HFF-Myc (cell line): ENCODE measurements around the gene SCIN.
"Not testable (repeated sequence)": the region's sequence is repeated elsewhere in the genome, so short reads cannot be mapped to it uniquely, and the experiment has no call there.

Experiments used
- DNase-seq: peaks from one replicate; pipeline ENCODE4 v3.0.0-alpha.2; 2011; ENCODE audit warnings: low read depth; ENCODE audit errors: extremely low read depth
- H3K4me3 ChIP-seq: replicated peaks from 2 replicates; pipeline ENCODE4 v1.5.1; 2011; ENCODE audit warnings: low read depth, mild to moderate bottlenecking, control low read depth, low read length
- TF ChIP-seq, protein P1 (sequence below): IDR thresholded peaks from 2 replicates; pipeline ENCODE4 v1.5.1; 2012; ENCODE audit warnings: mild to moderate bottlenecking, low read depth, low read length, control low read depth; ENCODE audit errors: missing control alignments

SCIN gene

DNA sequence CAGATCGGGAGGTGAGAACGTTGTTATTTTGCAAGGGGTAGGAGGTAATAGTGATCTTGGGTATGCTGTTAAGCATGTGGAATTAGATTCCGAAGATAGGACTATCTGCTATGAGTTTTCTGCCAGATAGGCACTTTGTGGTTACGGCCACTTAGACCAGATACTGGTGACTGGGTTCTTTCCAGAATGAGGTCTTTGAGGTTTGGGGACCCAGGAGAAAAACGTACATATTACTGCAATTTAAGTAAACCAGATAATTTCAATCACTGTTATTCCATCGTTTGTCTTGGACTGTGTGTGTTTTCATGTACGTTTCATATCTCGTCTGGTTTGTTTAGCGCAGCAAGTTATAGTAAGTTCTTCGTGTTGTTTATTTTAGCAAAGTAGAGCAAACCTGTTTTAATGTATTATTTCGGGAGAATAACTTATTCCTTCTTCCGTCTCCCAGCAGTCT is 117.2 kb downstream of the SCIN start:
- H3K4me3 ChIP-seq = peak overlapping the region; percentile 84
- DNase-seq = no peak
- TF ChIP-seq, protein P1, sequence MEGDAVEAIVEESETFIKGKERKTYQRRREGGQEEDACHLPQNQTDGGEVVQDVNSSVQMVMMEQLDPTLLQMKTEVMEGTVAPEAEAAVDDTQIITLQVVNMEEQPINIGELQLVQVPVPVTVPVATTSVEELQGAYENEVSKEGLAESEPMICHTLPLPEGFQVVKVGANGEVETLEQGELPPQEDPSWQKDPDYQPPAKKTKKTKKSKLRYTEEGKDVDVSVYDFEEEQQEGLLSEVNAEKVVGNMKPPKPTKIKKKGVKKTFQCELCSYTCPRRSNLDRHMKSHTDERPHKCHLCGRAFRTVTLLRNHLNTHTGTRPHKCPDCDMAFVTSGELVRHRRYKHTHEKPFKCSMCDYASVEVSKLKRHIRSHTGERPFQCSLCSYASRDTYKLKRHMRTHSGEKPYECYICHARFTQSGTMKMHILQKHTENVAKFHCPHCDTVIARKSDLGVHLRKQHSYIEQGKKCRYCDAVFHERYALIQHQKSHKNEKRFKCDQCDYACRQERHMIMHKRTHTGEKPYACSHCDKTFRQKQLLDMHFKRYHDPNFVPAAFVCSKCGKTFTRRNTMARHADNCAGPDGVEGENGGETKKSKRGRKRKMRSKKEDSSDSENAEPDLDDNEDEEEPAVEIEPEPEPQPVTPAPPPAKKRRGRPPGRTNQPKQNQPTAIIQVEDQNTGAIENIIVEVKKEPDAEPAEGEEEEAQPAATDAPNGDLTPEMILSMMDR = no peak

DNA sequence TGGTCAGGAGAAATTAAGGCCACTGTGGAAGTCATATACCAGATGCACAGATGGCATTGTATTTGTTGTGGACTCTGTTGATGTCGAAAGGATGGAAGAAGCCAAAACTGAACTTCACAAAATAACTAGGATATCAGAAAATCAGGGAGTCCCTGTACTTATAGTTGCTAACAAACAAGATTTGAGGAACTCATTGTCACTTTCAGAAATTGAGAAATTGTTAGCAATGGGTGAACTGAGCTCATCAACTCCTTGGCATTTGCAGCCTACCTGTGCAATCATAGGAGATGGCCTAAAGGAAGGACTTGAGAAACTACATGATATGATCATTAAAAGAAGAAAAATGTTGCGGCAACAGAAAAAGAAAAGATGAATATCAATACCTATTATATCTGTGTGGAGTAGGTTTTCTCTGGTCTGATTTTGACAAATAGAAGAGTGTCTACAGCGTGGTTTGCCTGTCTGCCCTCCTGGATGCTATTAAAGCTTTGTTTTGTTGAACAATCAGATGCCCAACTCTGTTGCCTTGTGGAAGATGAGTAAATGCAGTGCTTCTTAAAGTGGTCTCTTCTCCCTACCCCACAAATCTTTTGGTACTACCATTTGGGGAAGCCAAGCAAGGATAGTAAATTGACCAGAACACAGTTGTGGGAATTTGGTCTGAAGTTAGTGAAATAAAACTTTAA is 118.1 kb downstream of the SCIN start:
- not testable (repeated sequence) for H3K4me3 ChIP-seq

DNA sequence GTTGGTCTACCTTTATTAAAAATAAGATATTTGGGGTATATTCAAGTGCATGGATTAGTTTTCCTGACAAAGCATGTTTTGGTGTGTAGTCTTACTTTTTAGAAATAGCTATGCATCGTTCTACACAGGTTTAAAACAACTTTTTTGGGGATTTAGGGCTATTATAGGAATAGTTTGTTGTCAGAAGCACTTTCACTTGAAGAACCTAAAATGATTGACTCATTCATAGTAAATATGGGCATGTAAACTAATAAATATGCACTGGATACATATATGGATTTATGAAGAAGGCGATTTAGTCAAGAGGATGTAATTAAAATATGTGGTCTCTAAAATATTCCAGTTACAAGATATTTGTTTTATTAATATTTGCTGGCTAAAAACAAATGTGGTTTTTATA is 118.9 kb downstream of the SCIN start:
- TF ChIP-seq, protein P1 = no peak
- H3K4me3 ChIP-seq = no peak overlapping the region

More for the DNA sequence above, 118.1 kb downstream of the SCIN start:
- not testable (repeated sequence) for DNase-seq

DNA sequence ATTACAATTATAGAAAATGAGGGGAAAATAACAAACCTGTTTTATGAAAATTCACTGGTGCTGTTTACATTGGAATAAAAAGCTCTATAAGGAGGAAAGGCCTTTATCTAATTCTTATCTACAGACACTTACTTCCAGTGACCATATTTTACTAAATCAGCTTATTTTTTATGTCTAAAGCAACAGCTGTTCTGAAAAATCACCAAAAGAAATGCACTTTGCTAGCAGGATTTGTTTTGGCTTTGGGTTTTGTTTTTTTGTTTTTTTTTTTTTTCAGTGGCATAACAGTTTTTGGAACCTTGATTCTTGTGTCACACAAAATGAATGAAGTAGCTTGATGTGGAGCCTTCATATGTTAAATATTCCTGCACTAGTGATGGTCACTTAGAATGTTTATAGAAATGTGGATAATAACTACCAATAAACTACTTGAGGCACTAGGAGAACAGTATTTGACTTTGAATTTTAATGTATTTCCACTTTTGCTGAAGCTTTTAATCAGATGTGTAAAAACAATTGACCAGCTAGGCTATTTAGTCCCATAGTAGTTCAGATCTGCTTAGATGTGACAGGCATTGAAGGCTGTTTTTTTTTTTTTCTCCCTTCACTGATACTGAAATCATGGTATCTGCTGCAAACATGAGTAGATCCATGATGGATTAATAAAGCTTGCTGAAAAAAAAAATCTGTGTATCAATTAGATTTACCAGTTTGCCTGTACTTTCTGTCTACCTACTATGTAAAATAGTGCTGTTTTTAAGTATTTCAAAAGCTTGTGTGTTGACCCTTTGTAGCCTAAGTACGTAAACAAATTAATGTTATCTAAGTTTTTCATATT is 119.7 kb downstream of the SCIN start:
- no peak overlapping the region for H3K4me3 ChIP-seq
- TF ChIP-seq, protein P1 = no peak
- no peak for DNase-seq

More for the DNA sequence above, 118.9 kb downstream of the SCIN start:
- no peak for DNase-seq

DNA sequence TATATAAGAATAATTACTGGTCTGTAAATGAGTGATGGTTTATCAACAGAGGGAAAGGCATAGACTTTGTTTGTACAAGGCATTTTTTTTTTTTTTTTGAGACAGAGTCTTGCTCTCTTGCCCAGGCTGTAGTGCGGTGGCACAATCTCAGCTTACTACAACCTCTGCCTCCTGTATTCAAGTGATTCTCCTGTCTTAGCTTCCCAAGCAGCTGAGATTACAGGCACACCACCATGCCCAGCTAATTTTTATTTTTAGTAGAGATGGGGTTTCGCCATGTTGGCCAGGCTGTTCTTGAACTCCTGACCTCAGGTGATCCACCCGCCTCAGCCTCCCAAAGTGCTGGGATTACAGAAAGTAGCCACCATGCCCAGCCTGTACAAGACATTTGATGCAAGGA is 120.9 kb downstream of the SCIN start:
- not testable (repeated sequence) for H3K4me3 ChIP-seq

DNA sequence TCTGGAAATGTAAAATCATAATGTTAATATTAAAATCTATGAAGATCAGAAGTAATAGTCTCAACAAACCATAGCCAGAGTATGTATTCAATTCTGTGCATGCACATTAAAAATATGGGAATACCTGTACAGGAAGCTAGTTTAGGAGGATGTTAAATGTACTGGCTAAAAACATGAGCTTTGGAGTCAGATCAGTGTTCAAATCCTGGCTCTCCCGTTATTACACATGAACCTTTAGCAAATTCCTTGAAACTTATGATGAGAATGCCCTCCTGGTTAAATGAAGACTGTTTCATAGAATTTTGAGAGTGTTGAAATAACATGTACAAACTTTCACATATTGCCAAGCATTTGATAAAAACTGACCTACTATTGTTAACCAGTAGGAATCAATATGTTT is 121.5 kb downstream of the SCIN start:
- no peak overlapping the region for H3K4me3 ChIP-seq
- no peak for DNase-seq
- TF ChIP-seq, protein P1 = no peak

More for the DNA sequence above, 120.9 kb downstream of the SCIN start:
- DNase-seq = not testable (repeated sequence)

DNA sequence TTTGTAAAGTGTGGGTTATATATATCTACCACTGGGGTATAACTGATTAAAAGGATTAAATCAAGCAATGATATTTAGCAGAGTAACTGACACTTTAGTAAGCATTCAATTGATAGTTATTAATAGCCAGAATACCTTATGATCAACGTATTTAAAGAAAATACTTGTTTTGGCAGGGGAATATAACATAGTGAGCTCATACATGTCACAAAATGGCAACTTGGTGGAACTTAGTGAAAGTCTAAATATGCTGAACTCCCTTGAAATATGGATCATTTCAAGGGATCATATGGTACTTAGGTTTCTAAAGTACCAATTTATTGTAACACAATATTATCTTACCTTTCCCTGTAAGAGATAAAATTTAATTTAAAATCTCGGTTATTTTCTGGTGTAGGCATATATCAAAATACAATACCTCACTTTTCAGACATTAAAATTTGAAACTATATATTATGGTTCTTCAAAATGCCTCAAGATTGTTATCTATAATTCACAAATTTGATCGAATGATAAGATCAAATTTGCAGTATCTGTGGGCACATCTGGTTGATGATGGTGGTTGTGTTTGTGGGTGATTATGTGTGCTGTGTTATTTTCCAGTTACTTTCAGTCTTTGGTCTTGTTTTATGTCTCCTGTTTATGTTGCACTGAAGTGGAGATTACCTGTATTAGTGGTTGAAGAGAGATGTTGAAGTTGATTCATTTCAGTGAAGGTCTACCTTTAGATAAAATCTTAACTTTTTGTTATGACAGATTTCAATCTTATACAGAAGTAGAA is 122.1 kb downstream of the SCIN start:
- TF ChIP-seq, protein P1 = no peak
- no peak overlapping the region for H3K4me3 ChIP-seq
- DNase-seq = no peak
